Measurements from ENCODE around the gene ANXA4. TPM values are rescaled to one million over a fixed set of nuclear protein-coding genes. Genes with fewer than 3 reads are reported as not detected.

ANXA4 gene
- total RNA-seq, 1 experiment from 2014 or later = 183 TPM

GRCh38 chr2:69723791-69724190, 18.1 kb upstream of the ANXA4 start:
- peaks cover 19% of the 10 kb centered on the region for H3K4me1 ChIP-seq (ENCODE audit: control insufficient read depth, insufficient read depth, low read length)
- H3K27ac ChIP-seq (ENCODE audit: low read length) = peak overlapping the region; percentile 62; the same call in 1 of the 2 replicates
- POLR2A ChIA-PET = interaction anchor here (0.6 to 0.9 kb wide), 3 partner anchors 89 to 191 kb away, joined by 3 to 5 read pairs (median 4); no protein-coding TSS in a partner anchor
- ATAC-seq (no peak), DNase-seq (ENCODE audit: low read depth, low spot score) (no peak)
- H3K36me3 ChIP-seq (ENCODE audit: control insufficient read depth, insufficient read depth, low read length) = no peaks in the 10 kb centered on the region
- TF ChIP-seq POLR2AphosphoS5 (IDR thresholded peaks at IDR 0.05; ENCODE audit: low read depth, low read length) (no peak), TCF7L2 (IDR thresholded peaks at IDR 0.05; ENCODE audit: low read depth, low read length) (no peak), REST (IDR thresholded peaks at IDR 0.05; ENCODE audit: insufficient read depth in 1 of 2, low read depth in 2 of 2, low read length in 1 of 2) (no peak), SIN3A (IDR thresholded peaks at IDR 0.05; ENCODE audit: borderline replicate concordance, insufficient read depth, low read depth, low read length) (no peak)
- TF ChIP-seq, protein P1, sequence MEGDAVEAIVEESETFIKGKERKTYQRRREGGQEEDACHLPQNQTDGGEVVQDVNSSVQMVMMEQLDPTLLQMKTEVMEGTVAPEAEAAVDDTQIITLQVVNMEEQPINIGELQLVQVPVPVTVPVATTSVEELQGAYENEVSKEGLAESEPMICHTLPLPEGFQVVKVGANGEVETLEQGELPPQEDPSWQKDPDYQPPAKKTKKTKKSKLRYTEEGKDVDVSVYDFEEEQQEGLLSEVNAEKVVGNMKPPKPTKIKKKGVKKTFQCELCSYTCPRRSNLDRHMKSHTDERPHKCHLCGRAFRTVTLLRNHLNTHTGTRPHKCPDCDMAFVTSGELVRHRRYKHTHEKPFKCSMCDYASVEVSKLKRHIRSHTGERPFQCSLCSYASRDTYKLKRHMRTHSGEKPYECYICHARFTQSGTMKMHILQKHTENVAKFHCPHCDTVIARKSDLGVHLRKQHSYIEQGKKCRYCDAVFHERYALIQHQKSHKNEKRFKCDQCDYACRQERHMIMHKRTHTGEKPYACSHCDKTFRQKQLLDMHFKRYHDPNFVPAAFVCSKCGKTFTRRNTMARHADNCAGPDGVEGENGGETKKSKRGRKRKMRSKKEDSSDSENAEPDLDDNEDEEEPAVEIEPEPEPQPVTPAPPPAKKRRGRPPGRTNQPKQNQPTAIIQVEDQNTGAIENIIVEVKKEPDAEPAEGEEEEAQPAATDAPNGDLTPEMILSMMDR (IDR thresholded peaks at IDR 0.05) = no peak
- no peak overlapping the region for H3K4me3 ChIP-seq (ENCODE audit: low read depth in 2 of 2, low read length in 2 of 2)
- intact Hi-C loops (cut with micrococcal nuclease; ENCODE audit: unreplicated experiment) (loop anchor here (1.0 to 10.0 kb wide), 3 partner anchors 94 to 171 kb away; partner anchors contain the start of gene SNRNP27), in situ Hi-C loops (cut with HindIII; ENCODE audit: low pct_unique_long_range_greater_than_20kb, low sequenced_read_pairs) (no loop called here)
- no peaks in the 10 kb centered on the region for H3K27me3 ChIP-seq (ENCODE audit: control insufficient read depth, insufficient read depth, low read length)
- H3K9me3 ChIP-seq (ENCODE audit: control insufficient read depth, insufficient read depth, low read depth, low read length) = no peaks in the 10 kb centered on the region
- no TSS peak for BruUV-seq (replicated peaks)
- CTCF ChIA-PET = interaction anchor here (0.6 to 4.1 kb wide), 3 partner anchors 10 to 160 kb away, joined by 3 to 89 read pairs (median 5); no protein-coding TSS in a partner anchor

- DNase-seq (ENCODE audit: low read depth, low spot score) = peak; percentile 72
- Histone ChIP-seq H3K27me3 (ENCODE audit: control insufficient read depth, insufficient read depth, low read length) (no peaks in the 10 kb centered on the region), H3K4me1 (ENCODE audit: control insufficient read depth, insufficient read depth, low read length) (peaks cover 19% of the 10 kb centered on the region), H3K4me3 (ENCODE audit: low read depth in 2 of 2, low read length in 2 of 2) (peak overlapping the region; percentile 26 to 46), H3K9me3 (ENCODE audit: control insufficient read depth, insufficient read depth, low read depth, low read length) (no peaks in the 10 kb centered on the region), H3K27ac (ENCODE audit: low read length) (peak overlapping the region; percentile 64; the same call in 1 of the 2 replicates), H3K36me3 (ENCODE audit: control insufficient read depth, insufficient read depth, low read length) (no peaks in the 10 kb centered on the region)
- ChIA-PET POLR2A (interaction anchor here (1.3 kb wide), 1 partner anchor 17 kb away, joined by 5 read pairs; no protein-coding TSS in a partner anchor), CTCF (interaction anchor here (0.5 to 4.1 kb wide), 29 partner anchors 10 to 588 kb away, joined by 3 to 89 read pairs (median 4); partner anchors contain the start of genes ANXA4, NFU1 and SNRNP27)
- intact Hi-C loops (cut with micrococcal nuclease; ENCODE audit: unreplicated experiment) (loop anchor here (1.0 to 10.0 kb wide), 3 partner anchors 93 to 170 kb away; partner anchors contain the start of gene SNRNP27), in situ Hi-C loops (cut with HindIII; ENCODE audit: low pct_unique_long_range_greater_than_20kb, low sequenced_read_pairs) (no loop called here)
- BruUV-seq (replicated peaks) = no TSS peak
- TF ChIP-seq REST (IDR thresholded peaks at IDR 0.05; ENCODE audit: insufficient read depth in 1 of 2, low read depth in 2 of 2, low read length in 1 of 2) (no peak), POLR2AphosphoS5 (IDR thresholded peaks at IDR 0.05; ENCODE audit: low read depth, low read length) (no peak), SIN3A (IDR thresholded peaks at IDR 0.05; ENCODE audit: borderline replicate concordance, insufficient read depth, low read depth, low read length) (no peak), TCF7L2 (IDR thresholded peaks at IDR 0.05; ENCODE audit: low read depth, low read length) (no peak)
- TF ChIP-seq, protein P1 (IDR thresholded peaks at IDR 0.05) = peak; percentile 95
- peak; percentile 96 for ATAC-seq
Measured at GRCh38 chr2:69724540-69725159, 17.3 kb upstream of the ANXA4 start.

Data from Panc1 (cell line).